ENCODE data around the gene VRK1. TPM values are rescaled to one million over a fixed set of nuclear protein-coding genes. Genes with fewer than 3 reads are reported as not detected.
A peak's percentile ranks its signal among the peaks of the same experiment; 100 is the strongest.

Gene VRK1
- polyA plus RNA-seq, 2 of the 4 experiments (the other 2 are of a cell fraction), result 32.2 to 34.2 TPM

- no peak overlapping the region for H3K27ac ChIP-seq
- POLR2A ChIA-PET, result no interaction called here
- H3K9me3 ChIP-seq, result no peaks in the 10 kb centered on the region
- no peak overlapping the region for H3K4me2 ChIP-seq
- no peaks in the 10 kb centered on the region for H3K4me1 ChIP-seq
- FAIRE-seq, result no peak
- peak in 1 of 2 experiments; percentile 36; a peak in 1 of 6 replicates for ATAC-seq
- DNase-seq (ENCODE audit: low read depth in 1 of 2, low spot score in 1 of 2), result no peak
- CTCF ChIA-PET, result no interaction called here
- WGBS (ENCODE audit: missing lambda C conversion rate), result 54% methylated on average over 6 of the region's 6 CpGs
- no peak overlapping the region for H3K4me3 ChIP-seq
- TF ChIP-seq ZC3H11A (IDR thresholded peaks at IDR 0.05), result no peak
- TF ChIP-seq, protein P1, sequence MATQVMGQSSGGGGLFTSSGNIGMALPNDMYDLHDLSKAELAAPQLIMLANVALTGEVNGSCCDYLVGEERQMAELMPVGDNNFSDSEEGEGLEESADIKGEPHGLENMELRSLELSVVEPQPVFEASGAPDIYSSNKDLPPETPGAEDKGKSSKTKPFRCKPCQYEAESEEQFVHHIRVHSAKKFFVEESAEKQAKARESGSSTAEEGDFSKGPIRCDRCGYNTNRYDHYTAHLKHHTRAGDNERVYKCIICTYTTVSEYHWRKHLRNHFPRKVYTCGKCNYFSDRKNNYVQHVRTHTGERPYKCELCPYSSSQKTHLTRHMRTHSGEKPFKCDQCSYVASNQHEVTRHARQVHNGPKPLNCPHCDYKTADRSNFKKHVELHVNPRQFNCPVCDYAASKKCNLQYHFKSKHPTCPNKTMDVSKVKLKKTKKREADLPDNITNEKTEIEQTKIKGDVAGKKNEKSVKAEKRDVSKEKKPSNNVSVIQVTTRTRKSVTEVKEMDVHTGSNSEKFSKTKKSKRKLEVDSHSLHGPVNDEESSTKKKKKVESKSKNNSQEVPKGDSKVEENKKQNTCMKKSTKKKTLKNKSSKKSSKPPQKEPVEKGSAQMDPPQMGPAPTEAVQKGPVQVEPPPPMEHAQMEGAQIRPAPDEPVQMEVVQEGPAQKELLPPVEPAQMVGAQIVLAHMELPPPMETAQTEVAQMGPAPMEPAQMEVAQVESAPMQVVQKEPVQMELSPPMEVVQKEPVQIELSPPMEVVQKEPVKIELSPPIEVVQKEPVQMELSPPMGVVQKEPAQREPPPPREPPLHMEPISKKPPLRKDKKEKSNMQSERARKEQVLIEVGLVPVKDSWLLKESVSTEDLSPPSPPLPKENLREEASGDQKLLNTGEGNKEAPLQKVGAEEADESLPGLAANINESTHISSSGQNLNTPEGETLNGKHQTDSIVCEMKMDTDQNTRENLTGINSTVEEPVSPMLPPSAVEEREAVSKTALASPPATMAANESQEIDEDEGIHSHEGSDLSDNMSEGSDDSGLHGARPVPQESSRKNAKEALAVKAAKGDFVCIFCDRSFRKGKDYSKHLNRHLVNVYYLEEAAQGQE (IDR thresholded peaks at IDR 0.05), result no peak
- no peak for TF ChIP-seq EP300 (IDR thresholded peaks at IDR 0.05)
- no peak for TF ChIP-seq RCOR1 (IDR thresholded peaks at IDR 0.05; ENCODE audit: low read depth, low read length)
- no peak for TF ChIP-seq FOSB (CRISPR knock-in tag; IDR thresholded peaks at IDR 0.05)
- no peak for TF ChIP-seq CHD4 (IDR thresholded peaks at IDR 0.05; ENCODE audit: borderline replicate concordance)
- no peak for TF ChIP-seq ZNF302 (CRISPR knock-in tag; IDR thresholded peaks at IDR 0.05)
- TF ChIP-seq, protein P2, sequence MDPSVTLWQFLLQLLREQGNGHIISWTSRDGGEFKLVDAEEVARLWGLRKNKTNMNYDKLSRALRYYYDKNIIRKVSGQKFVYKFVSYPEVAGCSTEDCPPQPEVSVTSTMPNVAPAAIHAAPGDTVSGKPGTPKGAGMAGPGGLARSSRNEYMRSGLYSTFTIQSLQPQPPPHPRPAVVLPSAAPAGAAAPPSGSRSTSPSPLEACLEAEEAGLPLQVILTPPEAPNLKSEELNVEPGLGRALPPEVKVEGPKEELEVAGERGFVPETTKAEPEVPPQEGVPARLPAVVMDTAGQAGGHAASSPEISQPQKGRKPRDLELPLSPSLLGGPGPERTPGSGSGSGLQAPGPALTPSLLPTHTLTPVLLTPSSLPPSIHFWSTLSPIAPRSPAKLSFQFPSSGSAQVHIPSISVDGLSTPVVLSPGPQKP (IDR thresholded peaks at IDR 0.05; ENCODE audit: low read depth, low read length), result no peak
- no peak for TF ChIP-seq HOXB13 (CRISPR knock-in tag; IDR thresholded peaks at IDR 0.05; ENCODE audit: low read depth)
- no peak for TF ChIP-seq EHMT2 (IDR thresholded peaks at IDR 0.05; ENCODE audit: low read depth)
- TF ChIP-seq FOXS1 (CRISPR knock-in tag; IDR thresholded peaks at IDR 0.05), result no peak
These were observed 42.4 kb upstream of the VRK1 start for GRCh38 chr14:96754845-96755184.

DNA sequence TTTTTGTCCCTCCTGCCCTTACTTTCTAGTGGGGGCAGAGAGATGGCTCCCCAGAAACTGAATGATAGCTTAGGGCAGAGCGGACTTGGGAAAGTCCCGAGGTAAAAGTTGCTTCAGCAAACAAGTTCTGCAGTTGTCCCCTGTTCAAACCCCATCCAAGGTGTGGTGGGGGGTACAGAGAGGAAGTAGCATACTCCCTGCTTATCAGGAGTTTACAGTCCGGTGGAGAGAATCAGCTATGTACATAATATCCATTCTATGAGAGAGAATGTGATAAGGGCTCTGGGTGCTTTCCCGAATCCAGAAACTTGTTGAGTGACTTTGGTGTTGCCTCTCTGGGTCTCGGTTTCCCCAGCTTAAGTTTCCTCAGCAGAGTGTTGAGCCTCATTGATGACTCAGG, 40.4 kb upstream of the VRK1 start:
- DNase-seq (ENCODE audit: low read depth in 1 of 2, low spot score in 1 of 2), result no peak
- WGBS (ENCODE audit: missing lambda C conversion rate), result 34% methylated on average over 5 of the region's 5 CpGs
- Histone ChIP-seq H3K9me3 (no peaks in the 10 kb centered on the region), H3K4me3 (no peak overlapping the region), H3K27ac (no peak overlapping the region), H3K4me2 (no peak overlapping the region), H3K4me1 (no peaks in the 10 kb centered on the region)
- ATAC-seq, result no peak
- no peak for FAIRE-seq
- TF ChIP-seq MAX (IDR thresholded peaks at IDR 0.05) (no peak), BHLHE40 (IDR thresholded peaks at IDR 0.05; ENCODE audit: low read depth, low read length) (no peak), EP300 (IDR thresholded peaks at IDR 0.05) (no peak), MYC (IDR thresholded peaks at IDR 0.05; ENCODE audit: borderline replicate concordance, low read length) (no peak)
- TF ChIP-seq, protein P1 (IDR thresholded peaks at IDR 0.05), result no peak
- TF ChIP-seq, protein P3, sequence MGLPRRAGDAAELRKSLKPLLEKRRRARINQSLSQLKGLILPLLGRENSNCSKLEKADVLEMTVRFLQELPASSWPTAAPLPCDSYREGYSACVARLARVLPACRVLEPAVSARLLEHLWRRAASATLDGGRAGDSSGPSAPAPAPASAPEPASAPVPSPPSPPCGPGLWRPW (IDR thresholded peaks at IDR 0.05), result no peak
- ChIA-PET CTCF (interaction anchor here (1.0 to 1.6 kb wide), 3 partner anchors 16 to 96 kb away, joined by 3 to 4 read pairs (median 3); no protein-coding TSS in a partner anchor), POLR2A (no interaction called here)

Measured in A549 (cell line).